ENCODE results near the gene USP47. TPM values are rescaled to one million over a fixed set of nuclear protein-coding genes. Genes with fewer than 3 reads are reported as not detected.

Gene USP47
- total RNA-seq, 2 experiments from 2014 or later: 42.2 to 44.1 TPM

- Histone ChIP-seq H3K79me2 (ENCODE audit: insufficient read depth, low read depth, low read length) (peaks cover 98% of the 10 kb centered on the region), H3K4me2 (ENCODE audit: low read length) (0 out of 2 replicates have a peak overlapping the region, but pooled peaks have one; percentile 22), H3K4me3 (ENCODE audit: low read depth, low read length, poor library complexity, severe bottlenecking) (no peak overlapping the region), H3K9me3 (ENCODE audit: low read length) (peaks cover 20% of the 10 kb centered on the region), H3K4me1 (ENCODE audit: insufficient read depth, low read length, poor library complexity, severe bottlenecking) (peaks cover 18% of the 10 kb centered on the region), H4K20me1 (ENCODE audit: insufficient read depth, low read length) (no peaks in the 10 kb centered on the region), H2AFZ (ENCODE audit: low read length) (no peak overlapping the region), H3K27ac (ENCODE audit: low read depth, low read length, poor library complexity, severe bottlenecking) (no peak overlapping the region), H3K36me3 (ENCODE audit: insufficient read depth, low read length) (peaks cover 23% of the 10 kb centered on the region), H3K9me2 (ENCODE audit: insufficient read depth, low read length) (no peaks in the 10 kb centered on the region)
- no peak for DNase-seq (ENCODE audit: low spot score)
- POLR2A ChIA-PET: interaction anchor here (0.8 to 1.2 kb wide), 2 partner anchors 10 to 22 kb away, joined by 5 read pairs; partner anchors contain the start of gene USP47
- intact Hi-C loops (cut with micrococcal nuclease; ENCODE audit: unreplicated experiment): no loop called here
- TF ChIP-seq CTCF (conservative IDR thresholded peaks at IDR 0.05; ENCODE audit: low read length): no peak
- no peak for TF ChIP-seq EZH2phosphoT487 (IDR thresholded peaks at IDR 0.05; ENCODE audit: borderline replicate concordance, low read depth, low read length)
- CTCF ChIA-PET (ENCODE audit: unreplicated experiment): interaction anchor here (1.0 kb wide), 1 partner anchor 56 kb away, joined by 3 read pairs; no protein-coding TSS in a partner anchor
- BruUV-seq (replicated peaks): no TSS peak
Measured at GRCh38 chr11:11864332-11864731, 22.6 kb downstream of the USP47 start.

GRCh38 chr11:11864803-11865202, 23.0 kb downstream of the USP47 start:
- CTCF ChIA-PET (ENCODE audit: unreplicated experiment): no interaction called here
- peaks cover 98% of the 10 kb centered on the region for H3K79me2 ChIP-seq (ENCODE audit: insufficient read depth, low read depth, low read length)

More at GRCh38 chr11:11864803-11865202, 23.0 kb downstream of the USP47 start:
- no peaks in the 10 kb centered on the region; the same call in 1 of the 2 replicates for H4K20me1 ChIP-seq (ENCODE audit: insufficient read depth, low read length)
- intact Hi-C loops (cut with micrococcal nuclease; ENCODE audit: unreplicated experiment): no loop called here
- TF ChIP-seq CTCF (conservative IDR thresholded peaks at IDR 0.05; ENCODE audit: low read length) (no peak), EZH2phosphoT487 (IDR thresholded peaks at IDR 0.05; ENCODE audit: borderline replicate concordance, low read depth, low read length) (no peak)
- peak overlapping the region; percentile 37 for H3K27ac ChIP-seq (ENCODE audit: low read depth, low read length, poor library complexity, severe bottlenecking)
- H3K9me3 ChIP-seq (ENCODE audit: low read length): peaks cover 20% of the 10 kb centered on the region
- DNase-seq (ENCODE audit: low spot score): no peak
- no peak overlapping the region for H2AFZ ChIP-seq (ENCODE audit: low read length)
- no TSS peak for BruUV-seq (replicated peaks)
- peak overlapping the region; percentile 42 for H3K4me2 ChIP-seq (ENCODE audit: low read length)
- no peaks in the 10 kb centered on the region for H3K9me2 ChIP-seq (ENCODE audit: insufficient read depth, low read length)
- H3K4me3 ChIP-seq (ENCODE audit: low read depth, low read length, poor library complexity, severe bottlenecking): peak overlapping the region; percentile 7
- peaks cover 18% of the 10 kb centered on the region for H3K4me1 ChIP-seq (ENCODE audit: insufficient read depth, low read length, poor library complexity, severe bottlenecking)
- peaks cover 23% of the 10 kb centered on the region for H3K36me3 ChIP-seq (ENCODE audit: insufficient read depth, low read length)
- POLR2A ChIA-PET: interaction anchor here (0.8 to 1.2 kb wide), 2 partner anchors 10 to 23 kb away, joined by 5 read pairs; partner anchors contain the start of gene USP47
